Lower leg skin (tissue), 4 donors: ENCODE data around the gene VEGFB. TPM values are rescaled to one million over a fixed set of nuclear protein-coding genes. Genes with fewer than 3 reads are reported as not detected.

Experiments
- DNase-seq, 2 donors: peaks; one replicate each; pipeline ENCODE4 v3.0.0-alpha.2; 2019; ENCODE audit warnings: low spot score in 2 of 2
- H3K4me3 ChIP-seq: fragments of 200-600 bp; sonication (generic); 2 replicates; pipeline ENCODE4 v1.5.1; 2017; ENCODE audit warnings: mild to moderate bottlenecking, low read depth; ENCODE audit not compliant: poor library complexity, severe bottlenecking
- POLR2A ChIP-seq, 2 donors: fragments of 450-650 bp; IDR thresholded peaks; one replicate each; pipeline ENCODE4 v1.6.1; 2016 to 2017; ENCODE audit warnings: antibody characterized with exemption in 2 of 2, mild to moderate bottlenecking in 1 of 2, moderate library complexity in 1 of 2
- WGBS, 2 donors: methylation state at CpG; one replicate each; pipeline ENCODE4 v1.1.5; 2018; 5-methylcytosine and 5-hydroxymethylcytosine counted together
- intact Hi-C: fragments of 100-400 bp; cut with DNase I; formaldehyde crosslinking; loops from one replicate; pipeline ENCODE4 v1.15.0; 2023; ENCODE audit warnings: low total_unique reads
- total RNA-seq, 4 donors: library from RNA; depleted of rRNA; stranded (reverse); fragments of >200 nt; gene quantifications; one replicate each; pipeline ENCODE4 v1.1.0, GENCODE V29; 2016
- TF ChIP-seq, protein P1 (sequence below), 3 donors: fragments of 450-650 bp; IDR thresholded peaks; one replicate each; pipeline ENCODE4 v1.5.1; 2016; ENCODE audit warnings: antibody characterized with exemption in 3 of 3, mild to moderate bottlenecking in 3 of 3, moderate library complexity in 2 of 3

Gene VEGFB
- total RNA-seq, 4 donors from 2014 or later: 45.9 to 71.2 (median 65.6) TPM

DNA sequence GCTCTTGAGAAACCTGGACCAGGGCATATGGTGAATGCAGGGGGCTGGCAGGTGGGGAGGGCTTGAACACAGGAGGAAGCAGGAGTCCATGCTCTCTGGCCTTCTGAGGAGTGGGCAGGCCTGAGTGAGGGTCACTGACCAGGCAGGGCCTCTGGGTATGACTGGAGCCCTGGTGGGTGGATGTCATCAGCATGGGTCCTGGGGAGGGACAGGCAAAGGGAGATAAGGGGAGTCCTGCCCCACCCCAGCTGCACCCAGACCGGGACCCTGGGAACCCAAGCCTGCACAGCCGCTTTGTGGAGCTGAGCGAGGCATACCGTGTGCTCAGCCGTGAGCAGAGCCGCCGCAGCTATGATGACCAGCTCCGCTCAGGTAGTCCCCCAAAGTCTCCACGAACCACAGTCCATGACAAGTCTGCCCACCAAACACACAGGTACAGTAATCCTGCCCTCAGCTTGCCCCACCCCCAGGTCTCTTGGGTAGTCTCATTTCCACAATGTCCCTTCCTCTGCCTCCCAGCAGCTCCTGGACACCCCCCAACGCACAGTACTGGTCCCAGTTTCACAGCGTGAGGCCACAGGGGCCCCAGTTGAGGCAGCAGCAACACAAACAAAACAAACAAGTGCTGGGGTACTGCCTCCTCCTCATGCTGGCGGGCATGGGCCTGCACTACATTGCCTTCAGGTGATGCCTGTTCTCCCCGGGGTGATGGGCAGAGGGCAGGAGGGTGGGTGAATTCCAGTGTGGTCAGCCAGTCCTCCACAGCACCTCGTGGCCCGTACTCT lies 2.0 kb upstream of the VEGFB start:
- no peak for DNase-seq
- H3K4me3 ChIP-seq: no peak overlapping the region
- TF ChIP-seq, protein P1, sequence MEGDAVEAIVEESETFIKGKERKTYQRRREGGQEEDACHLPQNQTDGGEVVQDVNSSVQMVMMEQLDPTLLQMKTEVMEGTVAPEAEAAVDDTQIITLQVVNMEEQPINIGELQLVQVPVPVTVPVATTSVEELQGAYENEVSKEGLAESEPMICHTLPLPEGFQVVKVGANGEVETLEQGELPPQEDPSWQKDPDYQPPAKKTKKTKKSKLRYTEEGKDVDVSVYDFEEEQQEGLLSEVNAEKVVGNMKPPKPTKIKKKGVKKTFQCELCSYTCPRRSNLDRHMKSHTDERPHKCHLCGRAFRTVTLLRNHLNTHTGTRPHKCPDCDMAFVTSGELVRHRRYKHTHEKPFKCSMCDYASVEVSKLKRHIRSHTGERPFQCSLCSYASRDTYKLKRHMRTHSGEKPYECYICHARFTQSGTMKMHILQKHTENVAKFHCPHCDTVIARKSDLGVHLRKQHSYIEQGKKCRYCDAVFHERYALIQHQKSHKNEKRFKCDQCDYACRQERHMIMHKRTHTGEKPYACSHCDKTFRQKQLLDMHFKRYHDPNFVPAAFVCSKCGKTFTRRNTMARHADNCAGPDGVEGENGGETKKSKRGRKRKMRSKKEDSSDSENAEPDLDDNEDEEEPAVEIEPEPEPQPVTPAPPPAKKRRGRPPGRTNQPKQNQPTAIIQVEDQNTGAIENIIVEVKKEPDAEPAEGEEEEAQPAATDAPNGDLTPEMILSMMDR (IDR thresholded peaks at IDR 0.05): no peak
- TF ChIP-seq POLR2A (IDR thresholded peaks at IDR 0.05): no peak
- intact Hi-C loops: no loop called here
- 76 to 80% methylated on average over 12 to 15 of the region's 15 CpGs for WGBS, 2 donors

DNA sequence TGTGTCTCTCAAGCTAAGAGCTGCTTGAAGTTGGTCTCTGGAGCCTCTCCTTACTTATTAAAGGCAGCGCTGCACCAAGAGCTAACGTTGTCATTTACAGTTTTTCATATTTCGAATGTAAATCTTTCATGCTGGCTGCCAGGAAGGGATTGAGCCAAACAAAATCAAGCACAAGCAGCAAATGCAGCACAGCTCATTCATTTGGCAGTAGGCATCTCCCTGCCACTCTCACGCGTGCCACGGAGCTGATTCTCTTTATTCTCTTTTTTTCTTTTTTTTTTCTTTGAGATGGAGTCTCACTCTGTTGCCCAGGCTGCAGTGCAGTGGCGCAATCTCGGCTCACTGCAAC lies 1.4 kb upstream of the VEGFB start:
- intact Hi-C loops: no loop called here
- TF ChIP-seq, protein P1 (IDR thresholded peaks at IDR 0.05): no peak
- no peak for TF ChIP-seq POLR2A (IDR thresholded peaks at IDR 0.05)
- no peak overlapping the region for H3K4me3 ChIP-seq
- no peak for DNase-seq
- 63 to 68% methylated on average over 8 of the region's 8 CpGs for WGBS, 2 donors

DNA sequence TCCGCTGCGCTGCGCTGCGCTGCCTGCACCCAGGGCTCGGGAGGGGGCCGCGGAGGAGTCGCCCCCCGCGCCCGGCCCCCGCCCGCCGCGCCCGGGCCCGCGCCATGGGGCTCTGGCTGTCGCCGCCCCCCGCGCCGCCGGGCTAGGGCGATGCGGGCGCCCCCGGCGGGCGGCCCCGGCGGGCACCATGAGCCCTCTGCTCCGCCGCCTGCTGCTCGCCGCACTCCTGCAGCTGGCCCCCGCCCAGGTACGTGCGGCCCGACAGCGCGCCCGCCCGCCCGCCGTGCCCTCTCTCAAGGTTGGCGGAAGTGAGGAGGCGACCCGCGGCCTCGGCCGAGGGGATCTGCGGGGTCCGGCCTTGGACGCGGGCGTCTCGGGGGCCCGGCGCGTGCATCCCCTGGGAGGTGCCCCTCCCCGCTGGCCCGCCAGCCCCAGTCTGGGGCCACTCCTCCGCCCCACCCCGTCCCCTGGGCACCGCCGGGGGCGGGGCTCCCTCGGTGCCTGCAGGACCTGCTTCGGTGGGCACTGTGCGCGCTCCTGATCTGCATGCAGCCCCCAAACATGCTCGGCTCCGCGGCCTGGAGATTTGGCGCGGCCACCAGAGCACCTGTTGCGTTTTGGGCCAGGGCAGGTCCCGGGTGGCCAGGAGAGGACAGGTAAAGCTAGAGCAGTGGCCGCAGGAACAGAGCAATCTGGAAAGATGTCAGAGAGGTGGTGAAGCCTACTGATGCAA lies 429 bp downstream of the VEGFB start:
- 1 to 7% methylated on average over 10 to 15 of the region's 80 CpGs for WGBS, 2 donors
- no peak for DNase-seq
- H3K4me3 ChIP-seq: peak overlapping the region; percentile 44
- intact Hi-C loops: no loop called here
- TF ChIP-seq, protein P1 (IDR thresholded peaks at IDR 0.05): no peak
- no peak for TF ChIP-seq POLR2A (IDR thresholded peaks at IDR 0.05)

DNA sequence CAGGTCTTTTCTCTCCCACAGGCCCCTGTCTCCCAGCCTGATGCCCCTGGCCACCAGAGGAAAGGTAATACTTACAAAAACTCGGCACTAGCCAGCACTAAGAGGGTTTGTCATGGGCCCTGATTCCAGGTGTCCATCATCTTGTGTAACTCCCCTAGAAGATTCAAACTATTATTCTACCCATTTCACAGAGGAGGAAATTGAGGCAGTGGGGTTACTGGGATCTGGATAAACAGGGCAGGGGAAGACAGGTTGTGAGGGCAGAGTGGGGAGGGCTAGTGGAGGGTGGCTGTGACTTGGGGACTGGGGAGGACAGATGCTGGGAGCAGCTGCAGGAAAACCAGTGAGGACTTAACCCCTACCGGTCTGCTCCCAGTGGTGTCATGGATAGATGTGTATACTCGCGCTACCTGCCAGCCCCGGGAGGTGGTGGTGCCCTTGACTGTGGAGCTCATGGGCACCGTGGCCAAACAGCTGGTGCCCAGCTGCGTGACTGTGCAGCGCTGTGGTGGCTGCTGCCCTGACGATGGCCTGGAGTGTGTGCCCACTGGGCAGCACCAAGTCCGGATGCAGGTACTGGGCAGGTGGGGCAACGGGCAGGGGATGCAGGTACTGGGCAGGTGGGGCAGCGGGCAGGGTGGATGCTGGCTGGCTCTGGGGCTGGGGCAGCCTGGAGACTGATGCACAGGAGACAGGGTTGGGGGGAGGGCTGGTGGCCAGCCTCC lies 1.2 kb downstream of the VEGFB start:
- WGBS, 2 donors: 72 to 77% methylated on average over 12 of the region's 12 CpGs
- TF ChIP-seq, protein P1 (IDR thresholded peaks at IDR 0.05): no peak
- TF ChIP-seq POLR2A (IDR thresholded peaks at IDR 0.05): no peak
- intact Hi-C loops: no loop called here
- no peak for DNase-seq
- H3K4me3 ChIP-seq: peak overlapping the region; percentile 44

DNA sequence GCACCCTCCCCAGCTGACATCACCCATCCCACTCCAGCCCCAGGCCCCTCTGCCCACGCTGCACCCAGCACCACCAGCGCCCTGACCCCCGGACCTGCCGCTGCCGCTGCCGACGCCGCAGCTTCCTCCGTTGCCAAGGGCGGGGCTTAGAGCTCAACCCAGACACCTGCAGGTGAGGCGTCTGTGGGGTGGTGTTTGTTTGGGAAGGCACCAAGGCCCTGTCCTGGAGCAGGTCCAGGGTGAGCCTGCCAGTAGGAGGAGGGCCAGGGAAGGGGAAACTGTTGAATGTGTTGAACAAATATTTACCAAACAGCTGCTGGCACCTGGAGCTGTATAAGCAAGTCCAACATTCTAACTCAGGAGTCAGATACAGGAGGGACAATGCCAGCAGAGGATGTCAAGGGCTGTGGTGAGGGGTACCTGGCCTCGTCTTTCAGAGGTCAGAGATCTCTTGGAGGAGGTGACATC lies 3.1 kb downstream of the VEGFB start:
- WGBS, 2 donors: 48 to 67% methylated on average over 6 to 12 of the region's 12 CpGs
- DNase-seq: no peak
- intact Hi-C loops: no loop called here

More for the DNA sequence above, 3.1 kb downstream of the VEGFB start:
- no peak for TF ChIP-seq POLR2A (IDR thresholded peaks at IDR 0.05)
- TF ChIP-seq, protein P1 (IDR thresholded peaks at IDR 0.05): no peak
- no peak overlapping the region for H3K4me3 ChIP-seq
